Fibroblast of skin of left quadriceps (primary cell): ENCODE data around the gene MUC12.

Source experiments
- DNase-seq, 2 experiments: peaks; one replicate each; pipeline ENCODE4 v3.0.0-alpha.2; 2013; ENCODE audit warnings: low read depth in 2 of 2

MUC12 gene

GRCh38 chr7:101066141-101066832 lies 96.9 kb downstream of the MUC12 start:
- no peak for DNase-seq

GRCh38 chr7:101066833-101067177 lies 97.4 kb downstream of the MUC12 start:
- DNase-seq = no peak

- no peak for DNase-seq
Observed at GRCh38 chr7:101068401-101068800, 99.0 kb downstream of the MUC12 start.
